ENCODE data around the gene C4B.
"Not testable (repeated sequence)": the region's sequence is repeated elsewhere in the genome, so short reads cannot be mapped to it uniquely, and the experiment has no call there.

Gene C4B

DNA sequence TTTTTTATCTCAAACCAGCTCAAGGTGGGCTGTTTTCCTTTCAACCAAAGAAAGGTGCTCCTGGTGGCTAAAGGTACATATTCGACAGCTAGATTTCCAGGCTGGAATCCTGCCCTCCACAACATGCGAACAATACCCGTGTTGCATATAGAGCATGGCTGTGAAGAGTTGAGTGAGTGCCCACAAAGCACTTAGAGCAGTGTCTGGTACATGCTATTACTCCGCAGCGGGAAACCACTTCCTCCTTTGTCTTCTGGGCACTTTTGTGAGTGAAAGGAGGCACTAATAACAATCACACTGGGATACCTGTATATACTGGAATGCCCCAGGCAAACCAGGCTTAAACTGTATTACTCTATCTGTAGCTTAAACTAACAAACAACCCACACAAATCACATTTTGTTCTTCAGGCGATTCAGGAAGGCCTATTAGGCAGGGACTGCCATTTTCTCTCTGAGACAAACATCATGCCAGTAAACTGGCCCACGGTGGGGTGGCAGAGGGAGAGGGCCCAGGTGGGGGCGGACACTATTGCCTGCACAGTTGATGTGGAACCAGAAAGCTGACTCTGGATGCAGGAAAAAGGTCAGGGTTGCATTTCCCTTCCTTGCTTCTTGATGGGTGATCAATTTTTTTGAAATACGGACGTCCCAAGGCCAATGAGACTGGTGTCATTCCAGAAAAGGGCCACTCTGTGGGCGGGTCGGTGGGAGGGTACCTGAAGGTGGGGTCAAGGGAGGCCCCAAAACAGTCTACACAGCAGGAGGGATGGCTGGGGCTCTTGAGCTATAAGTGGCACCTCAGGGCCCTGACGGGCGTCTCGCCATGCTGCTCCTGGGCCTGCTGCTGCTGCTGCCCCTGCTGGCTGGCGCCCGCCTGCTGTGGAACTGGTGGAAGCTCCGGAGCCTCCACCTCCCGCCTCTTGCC lies 23.3 kb downstream of the C4B start, which contains the start of gene CYP21A2:
Gene CYP21A2 (plus strand): TSS at position 818 of the 927 bp plus-strand sequence. CDS start 8 bp downstream, at position 826.
- not testable (repeated sequence) for DNase-seq

DNA sequence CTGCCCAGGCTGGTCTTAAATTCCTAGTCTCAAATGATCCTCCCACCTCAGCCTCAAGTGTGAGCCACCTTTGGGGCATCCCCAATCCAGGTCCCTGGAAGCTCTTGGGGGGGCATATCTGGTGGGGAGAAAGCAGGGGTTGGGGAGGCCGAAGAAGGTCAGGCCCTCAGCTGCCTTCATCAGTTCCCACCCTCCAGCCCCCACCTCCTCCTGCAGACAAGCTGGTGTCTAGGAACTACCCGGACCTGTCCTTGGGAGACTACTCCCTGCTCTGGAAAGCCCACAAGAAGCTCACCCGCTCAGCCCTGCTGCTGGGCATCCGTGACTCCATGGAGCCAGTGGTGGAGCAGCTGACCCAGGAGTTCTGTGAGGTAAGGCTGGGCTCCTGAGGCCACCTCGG lies 24.3 kb downstream of the C4B start:
- not testable (repeated sequence) for DNase-seq

DNA sequence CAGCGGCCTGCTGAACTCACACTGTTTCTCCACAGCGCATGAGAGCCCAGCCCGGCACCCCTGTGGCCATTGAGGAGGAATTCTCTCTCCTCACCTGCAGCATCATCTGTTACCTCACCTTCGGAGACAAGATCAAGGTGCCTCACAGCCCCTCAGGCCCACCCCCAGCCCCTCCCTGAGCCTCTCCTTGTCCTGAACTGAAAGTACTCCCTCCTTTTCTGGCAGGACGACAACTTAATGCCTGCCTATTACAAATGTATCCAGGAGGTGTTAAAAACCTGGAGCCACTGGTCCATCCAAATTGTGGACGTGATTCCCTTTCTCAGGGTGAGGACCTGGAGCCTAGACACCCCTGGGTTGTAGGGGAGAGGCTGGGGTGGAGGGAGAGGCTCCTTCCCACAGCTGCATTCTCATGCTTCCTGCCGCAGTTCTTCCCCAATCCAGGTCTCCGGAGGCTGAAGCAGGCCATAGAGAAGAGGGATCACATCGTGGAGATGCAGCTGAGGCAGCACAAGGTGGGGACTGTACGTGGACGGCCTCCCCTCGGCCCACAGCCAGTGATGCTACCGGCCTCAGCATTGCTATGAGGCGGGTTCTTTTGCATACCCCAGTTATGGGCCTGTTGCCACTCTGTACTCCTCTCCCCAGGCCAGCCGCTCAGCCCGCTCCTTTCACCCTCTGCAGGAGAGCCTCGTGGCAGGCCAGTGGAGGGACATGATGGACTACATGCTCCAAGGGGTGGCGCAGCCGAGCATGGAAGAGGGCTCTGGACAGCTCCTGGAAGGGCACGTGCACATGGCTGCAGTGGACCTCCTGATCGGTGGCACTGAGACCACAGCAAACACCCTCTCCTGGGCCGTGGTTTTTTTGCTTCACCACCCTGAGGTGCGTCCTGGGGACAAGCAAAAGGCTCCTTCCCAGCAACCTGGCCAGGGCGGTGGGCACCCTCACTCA lies 25.0 kb downstream of the C4B start:
- DNase-seq, result not testable (repeated sequence)

DNA sequence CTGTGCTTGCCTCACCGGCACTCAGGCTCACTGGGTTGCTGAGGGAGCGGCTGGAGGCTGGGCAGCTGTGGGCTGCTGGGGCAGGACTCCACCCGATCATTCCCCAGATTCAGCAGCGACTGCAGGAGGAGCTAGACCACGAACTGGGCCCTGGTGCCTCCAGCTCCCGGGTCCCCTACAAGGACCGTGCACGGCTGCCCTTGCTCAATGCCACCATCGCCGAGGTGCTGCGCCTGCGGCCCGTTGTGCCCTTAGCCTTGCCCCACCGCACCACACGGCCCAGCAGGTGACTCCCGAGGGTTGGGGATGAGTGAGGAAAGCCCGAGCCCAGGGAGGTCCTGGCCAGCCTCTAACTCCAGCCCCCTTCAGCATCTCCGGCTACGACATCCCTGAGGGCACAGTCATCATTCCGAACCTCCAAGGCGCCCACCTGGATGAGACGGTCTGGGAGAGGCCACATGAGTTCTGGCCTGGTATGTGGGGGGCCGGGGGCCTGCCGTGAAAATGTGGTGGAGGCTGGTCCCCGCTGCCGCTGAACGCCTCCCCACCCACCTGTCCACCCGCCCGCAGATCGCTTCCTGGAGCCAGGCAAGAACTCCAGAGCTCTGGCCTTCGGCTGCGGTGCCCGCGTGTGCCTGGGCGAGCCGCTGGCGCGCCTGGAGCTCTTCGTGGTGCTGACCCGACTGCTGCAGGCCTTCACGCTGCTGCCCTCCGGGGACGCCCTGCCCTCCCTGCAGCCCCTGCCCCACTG lies 25.9 kb downstream of the C4B start:
- DNase-seq, result not testable (repeated sequence)

DNA sequence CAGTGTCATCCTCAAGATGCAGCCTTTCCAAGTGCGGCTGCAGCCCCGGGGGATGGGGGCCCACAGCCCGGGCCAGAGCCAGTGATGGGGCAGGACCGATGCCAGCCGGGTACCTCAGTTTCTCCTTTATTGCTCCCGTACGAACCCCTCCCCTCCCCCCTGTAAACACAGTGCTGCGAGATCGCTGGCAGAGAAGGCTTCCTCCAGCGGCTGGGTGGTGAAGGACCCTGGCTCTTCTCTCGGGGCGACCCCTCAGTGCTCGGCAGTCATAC lies 26.4 kb downstream of the C4B start:
- DNase-seq, result not testable (repeated sequence)

DNA sequence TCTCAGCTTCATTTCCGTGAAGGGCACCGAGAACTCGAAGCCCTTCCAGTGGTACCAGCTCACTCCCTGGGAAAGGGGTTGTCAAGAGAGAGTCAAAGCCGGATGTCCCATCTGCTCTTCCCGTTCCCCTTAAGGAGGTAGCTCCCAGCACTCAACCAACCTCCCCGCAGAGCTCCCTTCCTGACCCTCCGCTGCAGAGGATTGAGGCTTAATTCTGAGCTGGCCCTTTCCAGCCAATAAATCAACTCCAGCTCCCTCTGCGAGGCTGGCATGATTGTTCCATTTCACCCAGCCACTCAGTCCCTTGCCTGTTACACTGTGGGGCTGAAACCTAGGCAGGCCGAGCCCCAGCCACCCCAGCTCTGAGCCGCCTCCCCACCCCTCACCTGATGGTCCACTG lies 26.8 kb downstream of the C4B start:
- not testable (repeated sequence) for DNase-seq

DNA sequence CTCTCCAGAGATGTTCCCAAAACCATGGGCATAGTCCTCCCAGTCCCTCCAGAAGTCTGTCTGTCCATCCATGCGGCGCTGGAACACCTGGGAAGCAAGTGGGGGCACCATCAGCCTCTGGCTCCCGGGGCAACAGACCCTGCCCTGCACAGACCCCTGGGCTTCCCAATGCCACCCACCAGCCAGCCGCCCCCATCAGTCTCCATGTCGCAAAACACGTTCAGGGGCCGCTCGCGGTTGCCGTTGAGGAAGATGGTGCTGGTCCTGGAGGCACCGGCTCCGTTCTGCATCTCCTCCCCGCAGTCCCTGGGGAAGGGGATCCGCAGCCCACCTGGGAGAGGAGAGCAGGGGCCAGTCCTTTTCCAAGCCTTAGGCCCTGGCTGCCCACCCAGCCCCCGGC lies 27.7 kb downstream of the C4B start:
- DNase-seq, result not testable (repeated sequence)

DNA sequence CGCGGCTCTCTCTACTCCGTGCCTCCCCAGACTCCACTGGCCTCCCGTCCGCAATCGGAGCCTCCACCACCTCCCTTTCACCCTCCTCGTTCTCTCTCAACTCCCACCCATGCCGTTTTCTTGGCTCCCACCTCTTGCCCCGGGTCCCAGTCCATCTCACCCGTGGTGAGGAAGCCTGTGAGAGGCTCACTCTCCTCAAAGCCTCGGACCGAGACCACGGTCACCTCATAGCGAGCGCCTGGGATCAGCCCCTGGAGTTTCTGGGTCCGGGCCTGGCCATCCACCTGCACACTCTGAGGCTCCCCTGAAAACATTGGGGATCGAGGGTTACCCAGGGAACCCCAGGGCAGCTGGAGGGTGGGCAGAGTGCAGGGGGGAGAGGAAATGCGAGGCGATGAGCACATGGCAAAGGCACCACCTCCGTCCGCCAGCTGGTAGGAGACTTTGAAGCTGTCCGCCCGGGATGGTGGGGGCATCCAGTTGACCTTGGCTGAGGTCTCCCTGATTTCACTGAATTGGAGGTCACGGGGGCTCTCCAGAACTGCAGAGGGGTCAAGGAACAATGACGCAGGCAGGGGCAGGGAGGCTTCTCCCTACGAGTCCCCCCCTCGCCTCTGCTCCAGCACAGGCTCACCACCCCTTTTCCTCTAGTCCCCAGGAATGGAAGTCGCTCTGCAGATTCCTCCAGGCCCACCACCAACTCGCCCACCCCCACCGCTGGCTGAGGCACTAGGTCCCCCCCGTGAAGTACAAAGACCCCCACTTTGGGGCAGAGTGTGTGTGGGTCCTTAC lies 29.2 kb downstream of the C4B start:
- not testable (repeated sequence) for DNase-seq

DNA sequence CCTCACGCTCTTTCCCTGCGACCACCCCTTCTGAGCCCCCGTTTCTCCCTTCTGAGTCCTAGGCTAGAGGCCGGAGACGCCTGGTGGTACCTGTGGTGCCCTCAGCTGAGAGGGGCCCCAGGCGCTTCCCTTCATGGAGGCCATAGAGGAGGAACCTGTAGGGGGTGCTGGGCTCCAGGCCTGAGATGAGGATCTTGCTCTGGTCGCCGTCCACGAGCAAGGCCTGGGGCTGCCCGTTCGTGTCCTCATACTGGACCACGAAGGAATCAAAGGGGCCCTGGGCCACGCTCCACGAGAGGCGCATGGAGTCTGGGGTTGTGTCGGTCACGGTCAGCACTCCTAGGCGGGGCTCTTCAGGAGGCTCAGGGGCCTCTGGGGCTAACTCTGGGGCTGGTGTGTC lies 30.3 kb downstream of the C4B start:
- not testable (repeated sequence) for DNase-seq

DNA sequence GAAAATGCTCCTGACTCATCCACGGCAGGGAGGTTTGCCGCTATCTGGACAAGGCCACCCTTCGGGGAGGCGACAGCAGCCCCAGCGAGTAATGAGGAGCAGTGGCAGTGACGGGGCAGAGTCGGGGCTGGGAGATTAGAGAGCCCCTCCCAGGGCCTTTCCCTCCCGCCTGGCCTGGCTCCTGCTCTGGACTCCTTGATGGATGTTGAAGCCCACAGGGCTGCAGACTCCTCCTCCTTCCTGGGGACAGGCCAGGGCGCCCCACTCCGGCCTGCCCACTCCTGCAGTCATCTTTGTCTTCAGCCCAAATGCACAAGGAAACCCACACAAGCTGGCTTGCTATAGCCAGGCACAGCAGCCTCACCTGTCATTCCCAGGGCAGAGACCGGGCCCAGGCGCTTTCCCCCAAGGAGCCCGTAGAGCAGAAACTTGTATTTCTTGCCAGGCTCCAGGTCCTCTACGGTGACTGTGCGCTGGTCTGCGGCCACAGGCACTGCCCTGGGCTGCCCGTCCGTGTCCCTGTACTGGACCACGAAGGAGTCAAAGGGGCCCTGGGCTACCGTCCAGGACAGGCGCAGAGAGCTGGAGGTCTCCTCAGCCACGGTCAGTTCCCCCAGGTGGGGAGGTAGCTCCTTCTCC lies 31.3 kb downstream of the C4B start:
- no peak for DNase-seq

DNA sequence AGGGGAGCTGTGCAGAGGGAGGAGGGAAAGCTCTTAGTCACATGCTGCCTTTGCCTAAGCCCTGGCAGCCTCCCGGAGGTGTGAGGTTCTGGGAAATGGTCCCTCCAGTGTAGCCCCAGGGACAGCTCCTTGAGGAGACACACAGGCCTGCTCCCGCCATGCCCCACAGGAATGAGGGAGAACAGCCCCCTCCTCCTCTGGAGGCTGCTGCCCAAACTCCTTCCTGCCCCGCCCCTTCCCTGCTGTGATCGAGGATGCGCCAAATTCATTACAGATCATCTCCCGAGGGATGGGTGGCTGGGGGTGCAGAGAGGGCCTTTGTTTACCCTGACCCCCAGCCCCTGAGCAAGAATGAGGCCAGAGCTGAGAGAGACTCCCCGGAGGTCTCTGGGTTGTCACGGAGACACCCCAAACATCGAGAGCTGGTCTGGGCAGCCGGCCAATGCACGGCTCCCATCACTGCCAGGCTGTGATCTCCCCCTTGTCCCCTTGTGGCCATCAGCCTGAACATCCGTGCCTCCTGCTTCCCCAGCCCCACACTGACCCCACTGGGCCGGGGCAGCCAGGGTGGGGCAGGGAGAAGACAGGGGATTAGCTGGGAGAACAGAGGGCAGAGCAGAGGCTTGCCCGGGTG lies 32.0 kb downstream of the C4B start:
- DNase-seq, result no peak

DNA sequence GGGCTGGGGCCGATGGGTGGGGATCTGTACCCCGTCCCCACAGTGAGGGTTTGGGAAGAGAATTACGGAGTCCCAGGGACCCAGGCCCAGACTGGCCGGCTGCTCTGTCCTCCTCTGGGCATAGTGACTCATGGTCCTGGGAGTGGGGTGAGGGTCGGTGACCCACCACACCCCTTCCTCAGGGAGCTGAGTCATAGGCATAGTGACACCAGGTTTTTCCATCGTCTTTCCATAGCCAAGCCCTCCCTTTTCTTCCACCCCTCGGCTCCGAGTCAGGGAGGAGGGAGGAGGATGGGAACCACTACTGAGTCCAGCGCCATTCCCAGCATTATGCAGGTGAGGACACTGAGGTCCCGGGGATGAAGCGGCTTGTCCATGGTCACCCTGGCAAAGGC lies 32.5 kb downstream of the C4B start:
- DNase-seq, result no peak

DNA sequence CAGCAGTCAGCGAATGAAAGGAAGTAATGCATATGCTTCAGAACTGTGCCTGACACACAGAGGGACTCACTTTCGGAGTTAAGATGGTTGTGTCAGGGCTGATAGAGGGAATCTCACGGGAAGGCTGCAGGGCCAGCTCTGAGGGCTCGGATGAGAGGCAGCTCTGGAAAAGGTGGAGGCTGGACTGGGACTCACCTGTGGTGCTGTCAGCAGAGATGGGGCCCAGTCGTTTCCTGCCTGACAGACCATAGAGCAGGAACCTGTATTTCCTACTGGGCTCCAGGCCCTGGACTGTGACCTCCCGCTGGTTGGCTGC lies 32.9 kb downstream of the C4B start:
- no peak for DNase-seq

DNA sequence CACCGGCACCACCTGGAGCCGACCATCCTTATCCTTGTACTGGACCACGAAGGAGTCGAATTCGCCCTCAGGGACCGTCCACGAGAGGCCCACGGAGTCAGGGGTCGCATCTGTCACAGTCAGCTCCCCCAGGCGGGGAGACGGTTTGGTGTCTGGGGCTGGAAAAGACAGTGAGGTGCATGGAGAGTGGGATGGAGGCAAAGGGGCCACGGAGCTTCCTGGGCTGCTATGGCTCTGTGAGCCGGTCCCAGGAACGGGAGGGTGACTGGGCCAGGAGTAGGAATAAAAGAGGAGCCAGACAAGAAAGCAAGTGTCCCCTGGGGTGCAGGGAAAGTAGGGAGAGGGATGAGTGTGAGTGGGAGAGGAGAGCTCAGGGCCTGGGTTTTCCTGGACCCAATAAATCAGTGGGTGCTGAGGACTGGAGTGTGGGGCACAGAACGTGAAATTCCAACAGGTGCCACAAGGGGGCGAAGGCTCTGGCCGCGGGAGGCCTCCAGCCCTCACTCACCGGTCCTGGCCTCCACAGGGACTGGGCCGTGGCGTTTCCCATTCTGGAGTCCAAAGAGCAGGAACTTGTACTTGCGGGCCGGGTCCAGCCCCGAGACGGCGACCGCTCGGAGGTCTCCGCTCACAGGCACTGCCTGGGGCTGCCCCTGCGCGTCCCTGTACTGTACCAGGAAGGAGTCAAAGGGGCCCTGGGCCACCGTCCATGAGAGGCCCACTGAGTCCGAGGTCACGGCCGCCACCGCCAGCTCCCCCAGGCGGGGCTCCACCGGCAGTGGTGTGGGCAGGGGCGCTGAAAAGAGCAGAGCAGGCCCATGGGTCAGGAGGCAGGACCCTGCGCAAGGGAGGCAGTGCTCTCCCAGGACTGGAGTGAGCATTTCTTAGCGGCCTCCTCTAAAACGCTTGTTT lies 33.5 kb downstream of the C4B start:
- DNase-seq, result peak; percentile 40

DNA sequence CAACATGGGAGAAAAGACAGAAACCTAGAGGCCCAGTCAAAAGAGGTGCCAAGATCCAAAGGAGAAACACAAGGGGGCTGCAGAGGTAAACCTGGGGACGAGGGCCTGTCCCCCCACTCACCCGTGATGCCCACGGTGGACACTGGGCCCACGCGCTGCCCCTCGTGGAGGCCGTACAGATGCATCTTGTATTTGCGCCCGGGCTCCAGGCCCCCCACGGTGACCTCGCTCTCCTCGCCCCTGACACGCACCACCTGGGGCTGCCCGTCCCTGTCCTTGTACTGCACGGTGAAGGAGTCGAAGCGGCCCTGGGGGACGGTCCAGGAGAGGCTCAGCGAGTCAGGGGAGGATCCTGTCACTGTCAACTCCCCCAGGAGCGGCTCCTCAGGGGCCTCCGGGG lies 34.6 kb downstream of the C4B start:
- not testable (repeated sequence) for DNase-seq

DNA sequence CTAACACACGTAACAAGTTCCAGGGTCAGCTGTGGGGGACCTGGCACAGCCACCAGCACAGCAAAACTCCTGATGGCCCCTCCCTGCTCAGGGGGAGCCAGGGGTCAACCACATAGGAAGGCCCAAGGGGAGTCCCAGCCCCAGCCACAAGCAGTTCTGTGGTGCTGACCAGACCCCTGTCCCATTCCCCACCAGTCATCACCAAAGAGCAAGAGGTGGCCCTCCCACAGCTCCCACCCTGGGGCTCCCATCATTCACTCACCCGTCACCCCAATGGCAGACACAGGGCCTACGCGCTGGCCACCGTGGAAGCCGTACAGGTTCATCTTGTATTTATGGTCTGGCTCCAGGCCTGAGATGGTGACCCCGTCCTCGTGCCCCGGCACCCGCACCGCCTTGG lies 35.1 kb downstream of the C4B start:
- not testable (repeated sequence) for DNase-seq

DNA sequence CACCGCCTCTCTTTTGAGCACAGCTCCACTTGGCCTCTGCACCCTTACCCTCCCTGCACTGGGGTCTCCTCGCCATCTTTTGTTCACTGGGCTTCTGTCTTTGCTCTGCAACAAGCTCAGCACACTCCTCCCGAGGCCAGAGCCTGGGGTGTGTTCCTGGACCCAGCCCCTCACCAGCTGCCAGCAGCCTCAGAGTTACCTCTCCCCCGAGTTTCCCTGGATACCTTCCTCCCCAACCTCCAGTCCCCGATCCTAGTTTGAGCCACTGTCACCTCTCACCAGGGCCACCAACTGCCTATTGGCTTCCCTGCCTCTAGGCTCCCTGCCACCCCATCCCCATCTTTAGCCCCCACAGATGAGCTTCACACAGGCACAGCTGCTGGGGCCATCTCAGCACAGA lies 36.0 kb downstream of the C4B start:
- no peak for DNase-seq

DNA sequence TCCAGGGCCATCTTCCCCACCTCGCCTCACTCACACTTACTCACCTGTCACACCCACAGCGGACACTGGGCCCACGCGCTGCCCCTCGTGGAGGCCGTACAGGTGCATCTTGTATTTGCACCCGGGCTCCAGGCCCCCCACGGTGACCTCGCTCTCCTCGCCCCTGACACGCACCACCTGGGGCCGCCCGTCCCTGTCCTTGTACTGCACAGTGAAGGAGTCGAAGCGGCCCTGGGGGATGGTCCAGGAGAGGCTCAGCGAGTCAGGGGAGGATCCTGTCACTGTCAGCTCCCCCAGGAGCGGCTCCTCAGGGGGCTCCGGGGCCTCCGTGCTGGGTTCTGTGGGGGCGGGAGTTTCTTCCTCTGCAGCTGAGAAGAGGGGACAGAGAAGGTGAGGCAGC lies 38.0 kb downstream of the C4B start:
- not testable (repeated sequence) for DNase-seq

DNA sequence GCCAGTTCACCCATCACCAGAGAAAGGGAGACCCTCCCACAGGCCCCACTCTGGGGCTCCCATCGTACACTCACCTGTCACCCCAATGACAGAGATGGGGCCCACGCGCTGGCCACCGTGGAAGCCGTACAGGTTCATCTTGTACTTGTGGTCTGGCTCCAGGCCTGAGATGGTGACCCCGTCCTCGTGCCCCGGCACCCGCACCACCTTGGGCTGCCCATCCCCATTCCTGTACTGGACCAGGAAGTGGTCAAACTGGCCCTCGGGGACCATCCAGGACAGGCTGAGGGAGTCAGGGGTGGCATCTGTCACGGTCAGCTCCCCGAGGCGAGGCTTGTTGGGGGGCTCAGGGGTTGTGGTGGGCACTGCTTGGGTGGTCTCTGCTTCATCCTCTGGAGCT lies 38.7 kb downstream of the C4B start:
- DNase-seq, result not testable (repeated sequence)

DNA sequence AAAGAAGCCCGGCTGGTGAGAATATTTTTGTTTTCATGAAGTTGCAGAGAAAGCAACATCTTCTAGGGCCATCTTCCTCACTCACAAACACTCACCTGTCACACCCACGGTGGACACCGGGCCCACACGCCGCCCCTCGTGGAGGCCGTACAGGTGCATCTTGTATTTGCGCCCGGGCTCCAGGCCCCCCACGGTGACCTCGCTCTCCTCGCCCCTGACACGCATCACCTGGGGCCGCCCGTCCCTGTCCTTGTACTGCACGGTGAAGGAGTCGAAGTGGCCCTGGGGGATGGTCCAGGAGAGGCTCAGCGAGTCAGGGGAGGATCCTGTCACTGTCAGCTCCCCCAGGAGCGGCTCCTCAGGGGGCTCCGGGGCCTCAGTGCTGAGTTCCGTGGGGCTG lies 41.2 kb downstream of the C4B start:
- not testable (repeated sequence) for DNase-seq

All from KG1 (cell line).